OCI-LY7 (cell line): Measurements from ENCODE around the gene FBXL17.

Experiments used
- EZH2phosphoT487 ChIP-seq: fragments of 200-600 bp; sonication (generic); IDR thresholded peaks from 2 replicates; pipeline ENCODE4 v1.6.1; 2018; ENCODE audit warnings: low read depth, borderline replicate concordance, mild to moderate bottlenecking, mixed run types, antibody characterized with exemption, low read length, moderate library complexity, mixed read lengths
- TF ChIP-seq, protein P1 (sequence below): fragments of 200-600 bp; sonication (generic); conservative IDR thresholded peaks from 2 replicates; pipeline ENCODE4 v1.5.1; 2014; ENCODE audit warnings: mild to moderate bottlenecking, antibody characterized with exemption, low read length, moderate library complexity, mixed read lengths

DNA sequence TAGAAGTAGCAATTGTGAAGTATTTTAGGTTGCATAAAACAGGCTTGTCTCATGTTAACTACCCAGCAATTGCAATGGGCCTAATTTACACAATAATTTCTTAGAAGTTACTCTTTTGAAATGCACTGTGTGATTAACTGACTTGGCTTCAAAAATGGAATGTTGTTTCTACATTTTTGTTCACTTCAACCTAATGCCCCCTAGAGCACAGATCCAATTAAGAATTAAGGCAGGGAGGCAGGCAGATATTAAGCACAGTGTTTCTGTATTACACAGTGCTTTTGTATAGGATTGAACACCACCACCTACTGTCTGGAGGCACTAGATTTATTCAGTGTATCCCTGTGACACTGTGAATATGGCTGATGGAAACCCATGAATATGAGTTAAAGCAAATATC lies 302.1 kb downstream of the FBXL17 start:
- TF ChIP-seq, protein P1, sequence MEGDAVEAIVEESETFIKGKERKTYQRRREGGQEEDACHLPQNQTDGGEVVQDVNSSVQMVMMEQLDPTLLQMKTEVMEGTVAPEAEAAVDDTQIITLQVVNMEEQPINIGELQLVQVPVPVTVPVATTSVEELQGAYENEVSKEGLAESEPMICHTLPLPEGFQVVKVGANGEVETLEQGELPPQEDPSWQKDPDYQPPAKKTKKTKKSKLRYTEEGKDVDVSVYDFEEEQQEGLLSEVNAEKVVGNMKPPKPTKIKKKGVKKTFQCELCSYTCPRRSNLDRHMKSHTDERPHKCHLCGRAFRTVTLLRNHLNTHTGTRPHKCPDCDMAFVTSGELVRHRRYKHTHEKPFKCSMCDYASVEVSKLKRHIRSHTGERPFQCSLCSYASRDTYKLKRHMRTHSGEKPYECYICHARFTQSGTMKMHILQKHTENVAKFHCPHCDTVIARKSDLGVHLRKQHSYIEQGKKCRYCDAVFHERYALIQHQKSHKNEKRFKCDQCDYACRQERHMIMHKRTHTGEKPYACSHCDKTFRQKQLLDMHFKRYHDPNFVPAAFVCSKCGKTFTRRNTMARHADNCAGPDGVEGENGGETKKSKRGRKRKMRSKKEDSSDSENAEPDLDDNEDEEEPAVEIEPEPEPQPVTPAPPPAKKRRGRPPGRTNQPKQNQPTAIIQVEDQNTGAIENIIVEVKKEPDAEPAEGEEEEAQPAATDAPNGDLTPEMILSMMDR = no peak
- no peak for TF ChIP-seq EZH2phosphoT487
